Measurements from ENCODE around the gene TBC1D2.

DNA sequence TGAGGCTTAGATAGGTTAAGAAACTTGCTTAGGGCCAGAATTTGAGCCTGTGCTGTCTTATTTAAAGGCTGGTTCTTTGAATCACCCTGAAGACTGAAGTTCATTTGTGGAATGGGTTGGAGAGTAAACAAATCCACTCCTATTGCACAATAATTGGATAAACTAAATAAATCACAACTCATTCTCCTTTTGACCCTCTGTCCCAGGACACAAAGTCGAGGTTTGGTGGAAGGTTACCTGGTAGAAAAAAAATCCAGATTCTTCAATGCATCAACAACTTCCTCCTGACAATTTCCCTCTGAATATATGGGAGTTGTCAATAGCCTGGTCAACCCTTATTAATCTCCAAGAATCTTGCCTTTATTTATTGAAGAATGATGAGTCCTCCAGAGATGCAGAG, 28.9 kb downstream of the TBC1D2 start:
- TF ChIP-seq, protein P1, sequence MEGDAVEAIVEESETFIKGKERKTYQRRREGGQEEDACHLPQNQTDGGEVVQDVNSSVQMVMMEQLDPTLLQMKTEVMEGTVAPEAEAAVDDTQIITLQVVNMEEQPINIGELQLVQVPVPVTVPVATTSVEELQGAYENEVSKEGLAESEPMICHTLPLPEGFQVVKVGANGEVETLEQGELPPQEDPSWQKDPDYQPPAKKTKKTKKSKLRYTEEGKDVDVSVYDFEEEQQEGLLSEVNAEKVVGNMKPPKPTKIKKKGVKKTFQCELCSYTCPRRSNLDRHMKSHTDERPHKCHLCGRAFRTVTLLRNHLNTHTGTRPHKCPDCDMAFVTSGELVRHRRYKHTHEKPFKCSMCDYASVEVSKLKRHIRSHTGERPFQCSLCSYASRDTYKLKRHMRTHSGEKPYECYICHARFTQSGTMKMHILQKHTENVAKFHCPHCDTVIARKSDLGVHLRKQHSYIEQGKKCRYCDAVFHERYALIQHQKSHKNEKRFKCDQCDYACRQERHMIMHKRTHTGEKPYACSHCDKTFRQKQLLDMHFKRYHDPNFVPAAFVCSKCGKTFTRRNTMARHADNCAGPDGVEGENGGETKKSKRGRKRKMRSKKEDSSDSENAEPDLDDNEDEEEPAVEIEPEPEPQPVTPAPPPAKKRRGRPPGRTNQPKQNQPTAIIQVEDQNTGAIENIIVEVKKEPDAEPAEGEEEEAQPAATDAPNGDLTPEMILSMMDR (IDR thresholded peaks at IDR 0.05) = no peak
- no peak for TF ChIP-seq POLR2A (IDR thresholded peaks at IDR 0.05)

All from upper lobe of left lung (tissue), 4 donors.